Naive thymus-derived CD8-positive, alpha-beta T cell (primary cell): ENCODE results near the gene NCKAP5. TPM values are rescaled to one million over a fixed set of nuclear protein-coding genes. Genes with fewer than 3 reads are reported as not detected.

Experiments used
- ATAC-seq, 2 donors: fragments of 150-1000 bp; cut with Tn5 transposase in 1 of 2; sonication (Bioruptor Pico), chemical (Tn5 transposase) in 1 of 2; 1 replicate in 1 of 2; 2 replicates in 1 of 2; pipeline ENCODE4 v1.10.0; 2021; ENCODE audit warnings: mild to moderate bottlenecking in 2 of 2, moderate library complexity in 2 of 2
- POLR2A ChIA-PET: fragments of 350-600 bp; sonication (Branson Sonifier 250); formaldehyde crosslinking; loops from one replicate; lab custom pipeline; 2021; ENCODE audit warnings: antibody characterized with exemption; lab: Charles Lee
- DNase-seq, 10 donors: peaks; one replicate each; pipeline versions ENCODE4 v3.0.0 to v3.0.0-alpha.2; 2020 to 2022
- H3K27ac Mint-ChIP-seq, 10 donors: one replicate each; pipeline ENCODE4 v1.8.0; 2020 to 2022; ENCODE audit warnings: mild to moderate bottlenecking in 10 of 10, mixed read lengths in 10 of 10, moderate library complexity in 4 of 10, inconsistent platforms in 1 of 10
- H3K27me3 Mint-ChIP-seq, 5 donors: one replicate each; pipeline ENCODE4 v1.8.0; 2021 to 2022; ENCODE audit warnings: mixed read lengths in 5 of 5
- H3K36me3 Mint-ChIP-seq, 3 donors: one replicate each; pipeline ENCODE4 v1.8.0; 2020 to 2022; ENCODE audit warnings: mixed read lengths in 3 of 3, mild to moderate bottlenecking in 2 of 3, inconsistent platforms in 1 of 3
- H3K4me1 Mint-ChIP-seq, 4 donors: one replicate each; pipeline ENCODE4 v1.8.0; 2021 to 2022; ENCODE audit warnings: mixed read lengths in 4 of 4
- H3K4me3 Mint-ChIP-seq, 10 donors: one replicate each; pipeline ENCODE4 v1.8.0; 2020 to 2022; ENCODE audit warnings: mild to moderate bottlenecking in 10 of 10, mixed read lengths in 10 of 10, moderate library complexity in 6 of 10, inconsistent platforms in 1 of 10
- H3K9me3 Mint-ChIP-seq, 9 donors: one replicate each; pipeline ENCODE4 v1.8.0; 2020 to 2022; ENCODE audit warnings: mixed read lengths in 9 of 9, mild to moderate bottlenecking in 3 of 9, inconsistent platforms in 1 of 9, moderate library complexity in 1 of 9
- polyA plus RNA-seq, 3 donors: library from polyadenylated mRNA; unstranded; fragments of 300-500 nt; fragmentation: Illumina TruSeq; gene quantifications; one replicate each; pipeline ENCODE4 v1.2.3, GENCODE V29; 2021
- total RNA-seq, 8 experiments: library from RNA in 2 of 8; stranded (reverse) in 2 of 8; gene quantifications; one replicate each; pipeline ENCODE4 v1.2.3 and lab custom pipeline; 2021 to 2026

Gene NCKAP5
- total and polyA plus RNA-seq, 5 experiments from 2014 or later: not detected

GRCh38 chr2:133264989-133265401 lies 303.3 kb downstream of the NCKAP5 start:
- no peak overlapping the region for H3K27ac Mint-ChIP-seq
- peaks cover 13 to 23% (median 15%) of the 10 kb centered on the region in 5 donors for H3K27me3 Mint-ChIP-seq
- H3K9me3 Mint-ChIP-seq: peaks cover 0 to 13% (median 2%) of the 10 kb centered on the region in 9 donors
- ATAC-seq: no peak
- H3K4me1 Mint-ChIP-seq: no peaks in the 10 kb centered on the region
- no peaks in the 10 kb centered on the region for H3K36me3 Mint-ChIP-seq
- POLR2A ChIA-PET: no interaction called here
- DNase-seq: no peak
- no peak overlapping the region for H3K4me3 Mint-ChIP-seq

- peaks cover 13 to 23% (median 15%) of the 10 kb centered on the region in 5 donors for H3K27me3 Mint-ChIP-seq
- POLR2A ChIA-PET: no interaction called here
- ATAC-seq (no peak), DNase-seq (no peak)
- no peak overlapping the region for H3K27ac Mint-ChIP-seq
- no peaks in the 10 kb centered on the region for H3K4me1 Mint-ChIP-seq
- H3K4me3 Mint-ChIP-seq: no peak overlapping the region
- no peaks in the 10 kb centered on the region for H3K36me3 Mint-ChIP-seq
- peaks cover 0 to 10% (median 0%) of the 10 kb centered on the region in 9 donors for H3K9me3 Mint-ChIP-seq
These were observed 305.4 kb downstream of the NCKAP5 start for GRCh38 chr2:133262893-133263292.

GRCh38 chr2:133255360-133255759 lies 312.9 kb downstream of the NCKAP5 start:
- DNase-seq (no peak), ATAC-seq (no peak)
- POLR2A ChIA-PET: no interaction called here
- H3K27ac Mint-ChIP-seq: no peak overlapping the region
- no peak overlapping the region for H3K4me3 Mint-ChIP-seq
- H3K9me3 Mint-ChIP-seq: peaks cover 0 to 3% (median 0%) of the 10 kb centered on the region in 9 donors
- peaks cover 0 to 2% (median 0%) of the 10 kb centered on the region in 5 donors for H3K27me3 Mint-ChIP-seq
- H3K36me3 Mint-ChIP-seq: no peaks in the 10 kb centered on the region
- H3K4me1 Mint-ChIP-seq: no peaks in the 10 kb centered on the region

GRCh38 chr2:133253793-133254192 lies 314.5 kb downstream of the NCKAP5 start:
- Mint-ChIP-seq H3K27me3 (peaks cover 0 to 4% (median 0%) of the 10 kb centered on the region in 5 donors), H3K4me1 (no peaks in the 10 kb centered on the region), H3K36me3 (no peaks in the 10 kb centered on the region), H3K4me3 (no peak overlapping the region), H3K27ac (no peak overlapping the region), H3K9me3 (peaks cover 0 to 3% (median 0%) of the 10 kb centered on the region in 9 donors)
- ATAC-seq (no peak), DNase-seq (no peak)
- POLR2A ChIA-PET: no interaction called here

- Mint-ChIP-seq H3K4me3 (no peak overlapping the region), H3K27me3 (peaks cover 0 to 4% (median 0%) of the 10 kb centered on the region in 5 donors), H3K4me1 (peaks cover 0 to under 1% (median 0%) of the 10 kb centered on the region in 4 donors), H3K36me3 (no peaks in the 10 kb centered on the region), H3K9me3 (peaks cover 0 to 3% (median 0%) of the 10 kb centered on the region in 9 donors), H3K27ac (no peak overlapping the region)
- no peak for ATAC-seq
- no peak for DNase-seq
- POLR2A ChIA-PET: no interaction called here
These were observed 315.4 kb downstream of the NCKAP5 start for GRCh38 chr2:133252780-133253355.

- no peak for ATAC-seq
These were observed 318.9 kb downstream of the NCKAP5 start for GRCh38 chr2:133249362-133249761.

GRCh38 chr2:133248264-133248663 lies 320.0 kb downstream of the NCKAP5 start:
- Mint-ChIP-seq H3K27ac (no peak overlapping the region), H3K36me3 (no peaks in the 10 kb centered on the region), H3K9me3 (peaks cover 0 to 3% (median 0%) of the 10 kb centered on the region in 9 donors), H3K4me1 (peaks cover 0 to 4% (median 0%) of the 10 kb centered on the region in 4 donors), H3K27me3 (peaks cover 0 to 4% (median 0%) of the 10 kb centered on the region in 5 donors), H3K4me3 (no peak overlapping the region)
- no peak for DNase-seq
- POLR2A ChIA-PET: no interaction called here
- no peak for ATAC-seq

More at GRCh38 chr2:133249362-133249761, 318.9 kb downstream of the NCKAP5 start:
- Mint-ChIP-seq H3K27me3 (peaks cover 0 to 4% (median 0%) of the 10 kb centered on the region in 5 donors), H3K27ac (no peak overlapping the region), H3K4me3 (no peak overlapping the region), H3K36me3 (no peaks in the 10 kb centered on the region), H3K4me1 (peaks cover 0 to 4% (median 0%) of the 10 kb centered on the region in 4 donors), H3K9me3 (peaks cover 0 to 3% (median 0%) of the 10 kb centered on the region in 9 donors)
- POLR2A ChIA-PET: no interaction called here
- DNase-seq: no peak

- H3K27ac Mint-ChIP-seq: no peak overlapping the region
- POLR2A ChIA-PET: no interaction called here
- no peak for DNase-seq
- H3K36me3 Mint-ChIP-seq: no peaks in the 10 kb centered on the region
- H3K9me3 Mint-ChIP-seq: peaks cover 0 to 3% (median 0%) of the 10 kb centered on the region in 9 donors
- ATAC-seq: no peak
- peaks cover 0 to 4% (median 0%) of the 10 kb centered on the region in 4 donors for H3K4me1 Mint-ChIP-seq
- H3K4me3 Mint-ChIP-seq: no peak overlapping the region
- peaks cover 0 to 4% (median 0%) of the 10 kb centered on the region in 5 donors for H3K27me3 Mint-ChIP-seq
These were observed 320.6 kb downstream of the NCKAP5 start for GRCh38 chr2:133247631-133248030.

GRCh38 chr2:133241224-133241571 lies 327.1 kb downstream of the NCKAP5 start:
- H3K4me3 Mint-ChIP-seq: no peak overlapping the region
- peaks cover 0 to 5% (median 0%) of the 10 kb centered on the region in 9 donors for H3K9me3 Mint-ChIP-seq
- POLR2A ChIA-PET: no interaction called here
- H3K36me3 Mint-ChIP-seq: no peaks in the 10 kb centered on the region
- H3K4me1 Mint-ChIP-seq: no peaks in the 10 kb centered on the region
- ATAC-seq: no peak
- H3K27me3 Mint-ChIP-seq: no peaks in the 10 kb centered on the region
- DNase-seq: no peak
- H3K27ac Mint-ChIP-seq: no peak overlapping the region

GRCh38 chr2:133240491-133241223 lies 327.6 kb downstream of the NCKAP5 start:
- Mint-ChIP-seq H3K27ac (no peak overlapping the region), H3K4me1 (no peaks in the 10 kb centered on the region), H3K9me3 (peaks cover 0 to 5% (median 0%) of the 10 kb centered on the region in 9 donors), H3K27me3 (no peaks in the 10 kb centered on the region), H3K4me3 (no peak overlapping the region), H3K36me3 (no peaks in the 10 kb centered on the region)
- POLR2A ChIA-PET: no interaction called here
- DNase-seq: no peak
- no peak for ATAC-seq

GRCh38 chr2:133235968-133236367 lies 332.3 kb downstream of the NCKAP5 start:
- POLR2A ChIA-PET: no interaction called here
- DNase-seq (no peak), ATAC-seq (no peak)
- Mint-ChIP-seq H3K27ac (no peak overlapping the region), H3K27me3 (no peaks in the 10 kb centered on the region), H3K4me1 (no peaks in the 10 kb centered on the region), H3K4me3 (no peak overlapping the region), H3K9me3 (peaks cover 0 to 9% (median 0%) of the 10 kb centered on the region in 9 donors), H3K36me3 (no peaks in the 10 kb centered on the region)

- Mint-ChIP-seq H3K4me3 (no peak overlapping the region), H3K4me1 (no peaks in the 10 kb centered on the region), H3K36me3 (no peaks in the 10 kb centered on the region)
These were observed 335.7 kb downstream of the NCKAP5 start for GRCh38 chr2:133232556-133232955.

GRCh38 chr2:133231264-133231663 lies 337.0 kb downstream of the NCKAP5 start:
- H3K27ac Mint-ChIP-seq: no peak overlapping the region
- no peaks in the 10 kb centered on the region for H3K4me1 Mint-ChIP-seq
- POLR2A ChIA-PET: no interaction called here
- ATAC-seq: no peak
- H3K36me3 Mint-ChIP-seq: no peaks in the 10 kb centered on the region
- no peak overlapping the region for H3K4me3 Mint-ChIP-seq
- H3K27me3 Mint-ChIP-seq: no peaks in the 10 kb centered on the region
- no peak for DNase-seq
- peaks cover 0 to 22% (median 4%) of the 10 kb centered on the region in 9 donors for H3K9me3 Mint-ChIP-seq

More at GRCh38 chr2:133232556-133232955, 335.7 kb downstream of the NCKAP5 start:
- DNase-seq (no peak), ATAC-seq (no peak)
- Mint-ChIP-seq H3K9me3 (peaks cover 0 to 22% (median 4%) of the 10 kb centered on the region in 9 donors), H3K27ac (no peak overlapping the region), H3K27me3 (no peaks in the 10 kb centered on the region)
- POLR2A ChIA-PET: no interaction called here
